ENCODE measurements around the gene LSM7. TPM values are rescaled to one million over a fixed set of nuclear protein-coding genes. Genes with fewer than 3 reads are reported as not detected.
A peak's percentile ranks its signal among the peaks of the same experiment; 100 is the strongest.
"Not testable (repeated sequence)": the region's sequence is repeated elsewhere in the genome, so short reads cannot be mapped to it uniquely, and the experiment has no call there.

LSM7 gene
- total RNA-seq, 4 donors from 2014 or later: 71.2 to 106 (median 87.5) TPM

GRCh38 chr19:2282062-2282861 is 46.1 kb downstream of the LSM7 start, which contains the start of gene PEAK3:
Gene PEAK3 (minus strand): TSS chr19:2282175. CDS start chr19:2280931, 1,244 bp downstream.
- H3K27ac ChIP-seq: no peak within 1 kb of the TSS
- WGBS: 57% methylated on average over 15 of the region's 41 CpGs

GRCh38 chr19:2281265-2282061 is 46.9 kb downstream of the LSM7 start:
- WGBS: 61% methylated on average over 4 of the region's 16 CpGs
- H3K4me1 ChIP-seq: peaks cover 19% of the 10 kb centered on the region
- H3K27me3 ChIP-seq; H3K9me3 ChIP-seq; H3K27ac ChIP-seq; H3K36me3 ChIP-seq; DNase-seq (ENCODE audit: low spot score in 2 of 2): not testable (repeated sequence)
- H3K4me3 ChIP-seq: peak overlapping the region; percentile 42

More at GRCh38 chr19:2282062-2282861, 46.1 kb downstream of the LSM7 start, which contains the start of gene PEAK3:
- H3K4me1 ChIP-seq: peaks cover 17% of the 10 kb centered on the region
- peak within 1 kb of the TSS; percentile 42 for H3K4me3 ChIP-seq
- H3K36me3 ChIP-seq: no peaks in the 10 kb centered on the region
- DNase-seq (ENCODE audit: low spot score in 2 of 2): peak; percentile 81 to 91
- no peaks in the 10 kb centered on the region for H3K27me3 ChIP-seq
- H3K9me3 ChIP-seq: no peaks in the 10 kb centered on the region
- TF ChIP-seq EP300 (IDR thresholded peaks at IDR 0.05) (no peak), POLR2AphosphoS5 (IDR thresholded peaks at IDR 0.05) (no peak), POLR2A (IDR thresholded peaks at IDR 0.05) (peak in 1 of 2 donors; percentile 14), CTCF (IDR thresholded peaks at IDR 0.05) (no peak)

- WGBS: 84% methylated on average over 21 of the region's 26 CpGs
These were observed 47.6 kb downstream of the LSM7 start for GRCh38 chr19:2280633-2281264.

GRCh38 chr19:2278459-2279158 is 49.8 kb downstream of the LSM7 start:
- Histone ChIP-seq H3K4me3 (no peak overlapping the region), H3K27ac (no peak overlapping the region), H3K4me1 (peaks cover 46% of the 10 kb centered on the region), H3K27me3 (no peaks in the 10 kb centered on the region), H3K36me3 (peaks cover 7% of the 10 kb centered on the region), H3K9me3 (no peaks in the 10 kb centered on the region)
- DNase-seq (ENCODE audit: low spot score in 2 of 2): peak in 1 of 2 donors; percentile 58
- TF ChIP-seq CTCF (IDR thresholded peaks at IDR 0.05) (no peak), POLR2AphosphoS5 (IDR thresholded peaks at IDR 0.05) (no peak), EP300 (IDR thresholded peaks at IDR 0.05) (no peak), POLR2A (IDR thresholded peaks at IDR 0.05) (no peak)
- 91% methylated on average over 33 of the region's 33 CpGs for WGBS

More at GRCh38 chr19:2280633-2281264, 47.6 kb downstream of the LSM7 start:
- TF ChIP-seq POLR2AphosphoS5 (IDR thresholded peaks at IDR 0.05): no peak
- no peak for TF ChIP-seq EP300 (IDR thresholded peaks at IDR 0.05)
- TF ChIP-seq POLR2A (IDR thresholded peaks at IDR 0.05): no peak
- TF ChIP-seq CTCF (IDR thresholded peaks at IDR 0.05): no peak
- H3K27me3 ChIP-seq: no peaks in the 10 kb centered on the region
- H3K27ac ChIP-seq: no peak overlapping the region
- H3K36me3 ChIP-seq: peaks cover 7% of the 10 kb centered on the region
- peak in 1 of 2 donors; percentile 62 for DNase-seq (ENCODE audit: low spot score in 2 of 2)
- H3K4me3 ChIP-seq: no peak overlapping the region
- H3K4me1 ChIP-seq: peaks cover 26% of the 10 kb centered on the region
- H3K9me3 ChIP-seq: no peaks in the 10 kb centered on the region

- DNase-seq (ENCODE audit: low spot score in 2 of 2): no peak
- no peak overlapping the region for H3K4me3 ChIP-seq
- H3K27me3 ChIP-seq: no peaks in the 10 kb centered on the region
- H3K36me3 ChIP-seq: peaks cover 15% of the 10 kb centered on the region
- 90% methylated on average over 9 of the region's 9 CpGs for WGBS
- no peaks in the 10 kb centered on the region for H3K9me3 ChIP-seq
- peaks cover 54% of the 10 kb centered on the region for H3K4me1 ChIP-seq
- H3K27ac ChIP-seq: no peak overlapping the region
- no peak for TF ChIP-seq CTCF (IDR thresholded peaks at IDR 0.05)
- TF ChIP-seq POLR2A (IDR thresholded peaks at IDR 0.05): no peak
- no peak for TF ChIP-seq POLR2AphosphoS5 (IDR thresholded peaks at IDR 0.05)
- no peak for TF ChIP-seq EP300 (IDR thresholded peaks at IDR 0.05)
These were observed 51.2 kb downstream of the LSM7 start for GRCh38 chr19:2277138-2277537.
